ENCODE data around the gene PICK1.

PICK1 gene

DNA sequence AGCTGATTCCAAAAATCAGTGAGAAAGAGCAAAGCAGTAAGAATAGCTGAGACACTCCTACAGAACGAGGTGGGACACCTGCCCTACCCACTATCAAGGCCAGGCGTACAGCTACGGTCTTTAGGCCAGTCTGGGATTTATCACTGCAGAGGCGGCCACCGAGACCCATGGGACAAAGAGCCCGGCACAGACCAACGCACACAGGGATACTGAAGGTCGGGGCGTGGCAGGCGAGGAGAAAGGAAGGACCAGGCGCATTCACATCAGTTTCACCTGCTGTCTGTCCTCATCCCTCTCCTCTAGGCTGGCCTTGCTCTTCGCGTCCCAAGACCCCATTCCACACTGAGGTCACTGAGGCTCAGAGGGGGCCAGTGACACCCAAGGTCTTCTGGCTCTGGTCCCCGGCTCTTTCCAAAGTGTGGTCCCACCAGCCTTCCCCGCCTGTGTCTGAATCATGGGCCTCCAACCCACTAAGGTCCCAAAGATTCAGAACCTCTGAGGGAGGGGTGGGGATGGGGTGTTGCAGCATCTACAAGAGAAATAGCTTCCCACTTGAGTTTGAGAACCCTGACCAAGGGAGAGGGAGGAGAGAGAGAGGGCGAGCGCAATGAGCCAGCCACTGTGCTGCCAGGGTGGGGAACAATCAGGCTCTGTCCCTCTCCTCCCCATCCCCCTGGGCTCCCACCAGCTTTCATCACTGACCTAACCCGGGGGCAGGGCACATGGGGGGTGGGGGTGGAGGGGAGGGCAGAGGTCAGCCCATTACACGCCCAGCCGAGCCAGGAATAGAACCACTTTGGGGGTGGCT lies 7.2 kb upstream of the PICK1 start:
- DNase-seq (ENCODE audit: low read depth, low spot score), result no peak
- no peak for TF ChIP-seq CTCF (IDR thresholded peaks at IDR 0.05; ENCODE audit: insufficient read depth, low read length, missing control alignments)
- CTCF ChIA-PET, result interaction anchor here (1.0 to 2.6 kb wide), 7 partner anchors 9 to 303 kb away, joined by 3 to 12 read pairs (median 4); no protein-coding TSS in a partner anchor
- POLR2A ChIA-PET, result no interaction called here
- H3K4me3 ChIP-seq (ENCODE audit: low read depth, low read length), result no peak overlapping the region

- no peak for TF ChIP-seq CTCF (IDR thresholded peaks at IDR 0.05; ENCODE audit: insufficient read depth, low read length, missing control alignments)
- ChIA-PET POLR2A (no interaction called here), CTCF (interaction anchor here (1.0 to 2.6 kb wide), 4 partner anchors 10 to 302 kb away, joined by 3 to 12 read pairs (median 6); no protein-coding TSS in a partner anchor)
- DNase-seq (ENCODE audit: low read depth, low spot score), result no peak
- H3K4me3 ChIP-seq (ENCODE audit: low read depth, low read length), result no peak overlapping the region
Observed at GRCh38 chr22:38050720-38051119, 6.5 kb upstream of the PICK1 start.

GRCh38 chr22:38051261-38051660 lies 5.9 kb upstream of the PICK1 start:
- TF ChIP-seq CTCF (IDR thresholded peaks at IDR 0.05; ENCODE audit: insufficient read depth, low read length, missing control alignments), result no peak
- ChIA-PET CTCF (interaction anchor here (0.8 to 6.5 kb wide), 22 partner anchors 8 to 953 kb away, joined by 3 to 79 read pairs (median 8); partner anchors contain the start of gene DMC1), POLR2A (no interaction called here)
- DNase-seq (ENCODE audit: low read depth, low spot score), result no peak
- H3K4me3 ChIP-seq (ENCODE audit: low read depth, low read length), result no peak overlapping the region

GRCh38 chr22:38051900-38052862 lies 5.0 kb upstream of the PICK1 start:
- ChIA-PET CTCF (interaction anchor here (0.6 to 6.5 kb wide), 74 partner anchors 9 to 1066 kb away, joined by 3 to 79 read pairs (median 4); partner anchors contain the start of genes DMC1 and TOMM22), POLR2A (interaction anchor here (1.1 kb wide), 1 partner anchor 187 kb away, joined by 4 read pairs; no protein-coding TSS in a partner anchor)
- DNase-seq (ENCODE audit: low read depth, low spot score), result no peak
- H3K4me3 ChIP-seq (ENCODE audit: low read depth, low read length), result no peak overlapping the region
- peak; percentile 79 for TF ChIP-seq CTCF (IDR thresholded peaks at IDR 0.05; ENCODE audit: insufficient read depth, low read length, missing control alignments)

DNA sequence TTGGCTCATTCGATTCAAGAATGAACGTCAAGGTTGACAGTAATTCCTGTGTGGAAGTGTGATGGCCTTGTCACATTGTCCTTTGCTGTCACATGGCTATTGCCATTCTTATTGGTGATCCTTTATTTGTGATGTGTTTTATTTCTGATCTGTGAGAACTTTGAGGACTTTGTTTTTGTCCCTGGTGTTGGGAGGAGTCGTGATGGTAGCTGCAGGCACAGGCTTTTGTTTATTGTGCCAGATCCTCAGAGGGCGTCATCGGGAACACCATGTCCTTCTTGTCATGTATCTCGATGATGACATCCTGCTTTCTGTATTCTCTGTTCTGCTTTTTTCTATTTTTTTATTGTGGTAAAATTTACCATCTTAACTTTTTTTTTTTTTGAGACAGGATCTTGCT lies 5.6 kb downstream of the PICK1 start:
- POLR2A ChIA-PET, result no interaction called here
- DNase-seq (ENCODE audit: low read depth, low spot score), result no peak
- CTCF ChIA-PET, result interaction anchor here (8.8 kb wide), 1 partner anchor 9 kb away, joined by 57 read pairs; no protein-coding TSS in a partner anchor
- TF ChIP-seq CTCF (IDR thresholded peaks at IDR 0.05; ENCODE audit: insufficient read depth, low read length, missing control alignments), result no peak
- H3K4me3 ChIP-seq (ENCODE audit: low read depth, low read length), result no peak overlapping the region
